ENCODE data around the gene SAMD11.
"Not testable (repeated sequence)": the region's sequence is repeated elsewhere in the genome, so short reads cannot be mapped to it uniquely, and the experiment has no call there.

SAMD11 gene

GRCh38 chr1:964691-965525 lies 41.2 kb downstream of the SAMD11 start:
- no peak for DNase-seq (ENCODE audit: low read depth)

DNA sequence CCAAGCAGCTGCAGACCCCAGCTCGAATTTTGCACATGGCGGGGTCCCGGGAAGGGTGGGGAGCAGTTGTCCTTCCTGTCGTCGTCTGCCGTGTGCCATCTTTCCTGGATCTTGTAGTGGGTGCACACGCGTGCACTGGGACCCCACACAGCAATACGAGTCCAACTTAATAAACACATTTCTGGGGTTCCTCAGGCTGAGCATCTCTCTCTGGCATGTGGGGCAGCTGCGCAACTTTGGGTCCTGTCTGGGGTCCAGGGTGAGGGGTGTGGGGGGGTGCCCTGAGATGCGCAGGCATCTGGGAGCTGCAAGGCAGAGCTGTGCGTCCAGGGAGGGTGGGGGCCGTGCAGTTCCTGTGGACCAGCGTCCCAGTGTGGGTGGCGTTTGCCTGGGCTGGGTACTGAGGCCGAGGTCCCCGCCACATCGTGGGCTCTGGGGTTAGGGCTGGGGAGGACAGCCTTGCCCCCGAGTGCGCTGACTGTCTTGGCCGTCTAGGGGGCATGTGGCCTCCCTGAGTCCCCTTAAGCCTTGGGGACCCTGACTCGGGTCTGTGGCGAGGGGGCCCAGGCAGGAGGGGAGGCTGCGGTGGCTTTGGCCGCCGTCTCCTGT lies 41.9 kb downstream of the SAMD11 start:
- no peak for DNase-seq (ENCODE audit: low read depth)

DNA sequence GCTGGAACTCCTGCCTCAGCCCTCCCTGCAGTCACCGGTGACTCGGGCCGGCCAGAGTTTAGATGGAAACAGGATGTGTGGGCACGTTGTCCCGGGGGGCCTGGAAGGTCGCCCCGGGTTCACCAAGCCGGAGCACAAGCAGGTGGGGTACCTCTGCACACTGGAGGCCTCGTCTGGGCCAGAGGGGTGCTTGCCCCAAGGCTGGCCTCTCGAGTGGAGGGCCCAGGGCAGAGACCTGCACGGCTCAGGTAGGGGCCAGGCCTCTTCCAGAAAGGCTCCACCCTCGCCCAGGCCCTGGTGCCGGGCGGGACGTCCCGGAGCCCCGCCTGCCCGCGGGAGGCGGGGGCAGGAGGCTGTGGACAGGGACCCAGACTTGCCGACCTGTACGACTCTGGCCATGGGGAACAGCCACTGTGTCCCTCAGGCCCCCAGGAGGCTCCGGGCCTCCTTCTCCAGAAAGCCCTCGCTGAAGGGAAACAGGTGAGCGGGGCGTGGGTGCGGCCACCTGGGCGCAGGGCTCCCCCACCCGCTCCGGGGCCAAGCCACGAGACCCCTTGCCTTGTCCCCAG lies 42.5 kb downstream of the SAMD11 start, which contains the start of gene PLEKHN1:
PLEKHN1 (plus strand) TSS at position 348 of the 569 bp plus-strand sequence; CDS start at position 398, 50 bp downstream.
- DNase-seq (ENCODE audit: low read depth), result peak; percentile 27

DNA sequence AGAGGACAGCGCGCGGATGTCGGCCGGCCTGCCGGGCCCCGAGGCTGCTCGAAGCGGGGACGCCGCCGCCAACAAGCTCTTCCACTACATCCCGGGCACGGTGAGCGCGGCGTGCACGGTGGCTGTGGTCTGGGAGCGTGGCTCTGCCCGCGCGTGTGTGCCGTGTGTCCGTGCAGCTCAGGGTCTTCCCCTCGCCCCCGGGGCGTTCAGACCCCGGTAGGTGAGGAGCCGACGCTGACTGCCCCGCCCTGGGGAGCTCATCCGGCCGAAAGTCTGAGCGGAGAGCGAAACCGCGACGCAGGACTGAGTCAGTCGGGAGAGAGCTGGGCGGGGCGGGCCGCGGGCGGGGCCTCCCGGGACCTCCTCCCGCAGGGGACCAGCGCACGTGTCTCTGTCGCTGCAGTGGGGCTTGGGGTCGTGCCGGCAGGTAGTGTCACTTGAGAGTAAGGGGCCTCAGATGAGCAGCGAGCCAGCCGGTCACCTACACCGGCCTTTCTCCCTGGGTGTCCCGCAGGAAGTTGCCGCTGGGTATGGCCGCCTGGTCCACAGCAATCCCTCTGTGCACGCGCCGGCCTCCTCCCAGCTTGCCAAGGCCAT lies 43.1 kb downstream of the SAMD11 start:
- DNase-seq (ENCODE audit: low read depth), result peak; percentile 83

GRCh38 chr1:967466-968343 lies 44.0 kb downstream of the SAMD11 start:
- DNase-seq (ENCODE audit: low read depth), result no peak

- no peak for DNase-seq (ENCODE audit: low read depth)
Measured at GRCh38 chr1:969260-969855, 45.6 kb downstream of the SAMD11 start.

- DNase-seq (ENCODE audit: low read depth), result no peak
Measured at GRCh38 chr1:970242-970972, 46.7 kb downstream of the SAMD11 start.

- DNase-seq (ENCODE audit: low read depth), result no peak
Measured at GRCh38 chr1:970973-971730, 47.4 kb downstream of the SAMD11 start.

DNA sequence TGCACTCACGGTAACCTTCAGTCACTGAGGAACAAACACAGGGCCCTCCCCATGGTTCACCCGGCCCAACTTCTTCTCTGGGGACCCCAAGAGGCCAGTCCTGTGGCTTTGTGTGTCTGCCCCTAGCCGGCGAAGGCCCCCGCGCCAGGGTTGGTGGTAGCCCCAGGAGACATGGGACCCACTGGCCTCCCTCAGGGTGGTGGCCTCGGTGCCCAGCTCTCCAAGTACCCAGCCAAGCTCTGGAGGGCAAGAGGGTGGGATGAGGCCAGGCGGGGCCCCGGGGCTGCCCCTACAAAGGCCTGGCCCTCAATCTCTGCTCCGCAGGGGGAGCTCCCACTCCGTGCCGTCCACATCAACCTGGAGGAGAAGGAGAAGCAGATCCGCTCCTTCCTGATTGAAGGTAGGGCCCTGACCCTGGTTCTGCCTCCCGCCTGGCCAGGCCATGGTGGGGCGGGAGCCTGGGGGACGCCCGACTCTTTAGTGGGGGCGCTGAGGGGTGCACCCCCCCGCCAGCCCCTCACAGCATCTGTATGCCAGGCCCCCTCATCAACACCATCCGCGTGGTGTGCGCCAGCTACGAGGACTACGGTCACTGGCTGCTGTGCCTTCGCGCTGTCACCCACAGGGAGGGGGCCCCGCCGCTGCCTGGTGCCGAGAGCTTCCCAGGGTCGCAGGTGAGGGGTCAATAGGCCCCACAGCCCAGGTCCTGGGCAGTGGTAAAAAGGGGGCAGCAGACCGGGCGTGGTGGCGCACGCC lies 48.2 kb downstream of the SAMD11 start:
- DNase-seq (ENCODE audit: low read depth), result no peak

DNA sequence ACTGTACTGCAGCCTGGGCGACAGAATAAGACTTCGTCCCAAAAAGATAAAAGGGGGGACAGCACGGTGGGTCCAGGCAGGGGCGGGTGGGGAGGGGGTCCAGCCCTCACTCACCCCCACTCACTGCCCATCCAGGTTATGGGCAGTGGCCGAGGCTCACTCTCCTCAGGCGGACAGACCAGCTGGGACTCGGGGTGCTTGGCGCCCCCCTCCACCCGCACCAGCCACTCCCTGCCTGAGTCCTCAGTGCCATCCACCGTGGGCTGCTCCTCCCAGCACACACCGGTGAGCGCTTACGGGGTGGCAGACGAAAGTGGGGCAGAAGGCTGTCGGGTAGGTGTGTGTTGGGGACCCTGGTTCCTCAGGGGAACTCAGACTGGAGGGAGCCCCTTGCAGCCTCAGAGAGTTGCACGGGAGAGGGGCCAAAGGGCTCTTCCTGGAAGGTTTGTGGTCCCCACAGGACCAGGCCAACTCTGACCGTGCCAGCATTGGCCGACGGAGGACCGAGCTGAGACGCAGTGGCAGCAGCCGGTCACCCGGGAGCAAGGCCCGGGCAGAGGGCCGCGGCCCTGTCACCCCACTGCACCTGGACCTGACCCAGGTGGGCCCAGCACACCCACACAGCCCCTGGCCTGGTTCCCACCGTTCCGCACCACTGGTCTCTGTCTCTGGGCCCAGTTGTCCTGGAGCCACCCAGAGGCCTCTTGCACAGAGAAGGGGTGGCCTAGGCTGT lies 49.2 kb downstream of the SAMD11 start:
- DNase-seq (ENCODE audit: low read depth), result no peak

GRCh38 chr1:973459-974292 lies 50.0 kb downstream of the SAMD11 start:
- no peak for DNase-seq (ENCODE audit: low read depth)

GRCh38 chr1:974293-974640 lies 50.5 kb downstream of the SAMD11 start:
- DNase-seq (ENCODE audit: low read depth), result no peak

DNA sequence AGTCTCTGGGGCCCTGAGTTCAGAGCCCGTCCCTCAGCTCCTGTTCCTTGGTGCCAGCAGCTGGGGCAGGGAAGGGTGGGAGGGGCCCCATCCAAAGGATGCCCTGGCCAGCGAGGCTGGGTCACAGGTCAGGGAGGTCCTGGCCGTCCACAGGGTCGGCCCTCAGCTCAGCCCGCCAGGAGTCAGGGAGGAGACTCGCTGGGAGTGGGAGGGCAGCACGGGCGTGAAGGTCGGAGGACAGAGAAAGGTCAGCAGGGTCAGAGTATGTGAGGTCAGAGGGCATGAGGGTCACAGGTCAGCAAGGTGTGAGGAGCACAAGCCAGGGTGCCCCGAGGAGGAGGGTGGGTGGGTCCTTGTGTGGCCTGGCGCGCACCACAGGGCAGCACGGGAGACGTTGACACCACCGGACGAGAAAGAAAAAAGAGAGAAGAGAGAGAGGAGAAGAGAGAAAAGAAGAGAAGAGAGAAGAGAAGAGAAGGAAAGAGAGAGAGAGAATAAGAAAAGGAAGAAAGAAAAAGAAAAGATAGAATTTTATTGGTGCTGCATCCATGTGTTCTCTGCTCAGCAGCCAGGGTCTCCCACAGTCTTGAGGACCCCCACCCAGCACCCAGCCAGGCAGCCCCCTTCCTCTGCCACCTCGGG lies 51.1 kb downstream of the SAMD11 start:
- no peak for DNase-seq (ENCODE audit: low read depth)

- no peak for DNase-seq (ENCODE audit: low read depth)
Measured at GRCh38 chr1:975365-975764, 51.6 kb downstream of the SAMD11 start.

GRCh38 chr1:975896-976683 lies 52.4 kb downstream of the SAMD11 start:
- DNase-seq (ENCODE audit: low read depth), result peak; percentile 65

- not testable (repeated sequence) for DNase-seq (ENCODE audit: low read depth)
Measured at GRCh38 chr1:976791-977190, 53.1 kb downstream of the SAMD11 start.

Data from activated T-cell treated with anti-CD3 and anti-CD28 coated beads for 48 hours (primary cell).